ENCODE results near the gene ZC3H7B.

Gene ZC3H7B

GRCh38 chr22:41343717-41344116, 42.4 kb downstream of the ZC3H7B start:
- TF ChIP-seq, protein P1, sequence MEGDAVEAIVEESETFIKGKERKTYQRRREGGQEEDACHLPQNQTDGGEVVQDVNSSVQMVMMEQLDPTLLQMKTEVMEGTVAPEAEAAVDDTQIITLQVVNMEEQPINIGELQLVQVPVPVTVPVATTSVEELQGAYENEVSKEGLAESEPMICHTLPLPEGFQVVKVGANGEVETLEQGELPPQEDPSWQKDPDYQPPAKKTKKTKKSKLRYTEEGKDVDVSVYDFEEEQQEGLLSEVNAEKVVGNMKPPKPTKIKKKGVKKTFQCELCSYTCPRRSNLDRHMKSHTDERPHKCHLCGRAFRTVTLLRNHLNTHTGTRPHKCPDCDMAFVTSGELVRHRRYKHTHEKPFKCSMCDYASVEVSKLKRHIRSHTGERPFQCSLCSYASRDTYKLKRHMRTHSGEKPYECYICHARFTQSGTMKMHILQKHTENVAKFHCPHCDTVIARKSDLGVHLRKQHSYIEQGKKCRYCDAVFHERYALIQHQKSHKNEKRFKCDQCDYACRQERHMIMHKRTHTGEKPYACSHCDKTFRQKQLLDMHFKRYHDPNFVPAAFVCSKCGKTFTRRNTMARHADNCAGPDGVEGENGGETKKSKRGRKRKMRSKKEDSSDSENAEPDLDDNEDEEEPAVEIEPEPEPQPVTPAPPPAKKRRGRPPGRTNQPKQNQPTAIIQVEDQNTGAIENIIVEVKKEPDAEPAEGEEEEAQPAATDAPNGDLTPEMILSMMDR (conservative IDR thresholded peaks at IDR 0.05; ENCODE audit: low read depth, low read length): no peak
- no peak for DNase-seq (ENCODE audit: low read depth)
- H3K4me3 ChIP-seq (ENCODE audit: low read length): no peak overlapping the region

DNA sequence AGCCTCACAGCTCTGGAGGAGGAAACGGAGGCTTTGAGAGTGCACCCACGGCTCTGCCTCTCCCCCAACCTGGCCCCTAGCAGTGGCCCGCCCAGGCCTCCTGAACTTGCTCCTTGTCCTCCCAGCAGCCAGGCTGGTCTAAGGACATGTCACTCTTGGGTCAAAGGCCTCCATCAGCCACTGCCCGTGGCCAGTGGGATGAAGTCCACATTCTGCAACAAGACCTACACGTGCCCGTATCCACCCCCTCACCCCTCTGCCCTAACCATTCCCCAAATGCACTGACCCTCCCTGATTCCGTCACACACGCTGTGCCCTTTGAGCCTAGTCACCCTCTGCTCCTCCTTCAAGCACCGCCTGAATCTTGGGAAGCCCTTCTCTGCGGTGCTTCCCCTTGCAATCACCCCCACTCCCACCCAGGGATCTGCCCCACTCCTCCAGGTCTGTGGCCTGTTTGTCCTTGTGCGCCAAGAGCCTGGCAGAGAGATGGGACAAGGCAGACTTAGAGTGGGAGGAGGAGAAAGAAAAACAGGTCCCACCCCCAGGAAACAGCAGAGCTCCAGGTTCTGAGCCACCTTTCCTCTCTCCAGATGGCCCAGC, 43.0 kb downstream of the ZC3H7B start:
- TF ChIP-seq, protein P1 (conservative IDR thresholded peaks at IDR 0.05; ENCODE audit: low read depth, low read length): no peak
- H3K4me3 ChIP-seq (ENCODE audit: low read length): no peak overlapping the region
- DNase-seq (ENCODE audit: low read depth): no peak

DNA sequence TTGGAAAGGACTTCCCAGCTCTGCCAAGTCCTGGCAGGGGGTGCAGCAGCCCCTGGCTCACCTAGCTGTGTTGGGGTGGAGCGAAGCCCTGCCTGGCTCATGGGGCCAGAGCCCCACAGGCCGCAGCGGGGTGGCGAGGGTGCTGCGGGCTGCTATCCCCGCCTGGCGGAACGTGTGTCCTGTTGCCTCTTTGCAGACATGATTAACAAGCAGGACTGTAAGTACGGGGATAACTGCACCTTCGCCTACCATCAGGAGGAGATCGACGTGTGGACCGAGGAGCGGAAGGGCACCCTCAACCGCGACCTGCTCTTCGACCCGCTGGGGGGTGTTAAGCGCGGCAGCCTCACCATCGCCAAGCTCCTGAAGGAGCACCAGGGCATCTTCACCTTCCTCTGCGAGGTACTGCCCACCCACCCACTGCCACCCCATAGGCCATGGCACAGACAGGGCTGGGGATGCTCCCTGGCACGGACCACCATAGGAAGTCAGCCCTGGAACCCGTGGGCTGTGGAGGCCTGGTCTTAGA, 44.5 kb downstream of the ZC3H7B start:
- no peak for DNase-seq (ENCODE audit: low read depth)
- TF ChIP-seq, protein P1 (conservative IDR thresholded peaks at IDR 0.05; ENCODE audit: low read depth, low read length): no peak
- no peak overlapping the region for H3K4me3 ChIP-seq (ENCODE audit: low read length)

DNA sequence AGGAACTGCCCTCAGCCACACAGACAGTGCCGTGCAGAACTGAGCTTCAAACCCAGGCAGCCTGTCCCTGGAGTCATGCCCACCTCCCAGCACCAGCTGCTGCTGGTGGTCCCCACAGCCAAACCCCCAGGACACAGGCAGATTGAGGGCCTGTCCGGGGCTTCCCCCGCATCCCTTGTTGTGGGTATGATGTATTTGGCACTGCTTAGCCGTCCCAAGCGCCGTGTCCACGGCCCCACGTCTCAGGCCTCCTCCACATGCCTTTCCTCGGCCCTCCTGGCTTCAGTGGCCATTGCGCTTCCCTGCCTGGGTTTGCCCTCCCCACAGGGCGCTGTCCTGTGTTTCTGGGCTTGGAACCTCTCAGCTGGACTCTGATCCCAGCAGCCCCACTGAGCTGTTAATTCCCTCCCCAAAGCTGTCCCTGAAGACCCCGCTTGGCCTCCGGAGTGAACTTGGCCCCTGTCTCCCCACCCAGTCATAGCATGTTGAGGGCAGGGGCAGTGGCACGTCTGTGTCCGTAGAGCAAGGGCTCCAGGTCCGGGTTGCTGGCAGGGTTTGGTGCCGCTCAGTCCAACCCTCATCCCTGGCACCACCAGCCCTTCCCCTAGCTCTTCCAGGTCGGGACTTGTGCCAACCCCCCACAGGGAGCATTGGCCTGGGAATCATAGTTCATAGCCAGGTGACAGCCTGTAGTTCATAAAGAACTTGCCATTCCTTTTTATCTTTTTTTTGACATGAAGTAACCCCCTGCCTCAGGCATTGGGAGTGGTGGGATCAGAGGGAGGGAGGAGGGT, 45.9 kb downstream of the ZC3H7B start:
- TF ChIP-seq, protein P1 (conservative IDR thresholded peaks at IDR 0.05; ENCODE audit: low read depth, low read length): no peak
- H3K4me3 ChIP-seq (ENCODE audit: low read length): no peak overlapping the region
- no peak for DNase-seq (ENCODE audit: low read depth)

GRCh38 chr22:41348964-41349484, 47.7 kb downstream of the ZC3H7B start:
- TF ChIP-seq, protein P1 (conservative IDR thresholded peaks at IDR 0.05; ENCODE audit: low read depth, low read length): no peak
- no peak overlapping the region for H3K4me3 ChIP-seq (ENCODE audit: low read length)
- DNase-seq (ENCODE audit: low read depth): no peak

DNA sequence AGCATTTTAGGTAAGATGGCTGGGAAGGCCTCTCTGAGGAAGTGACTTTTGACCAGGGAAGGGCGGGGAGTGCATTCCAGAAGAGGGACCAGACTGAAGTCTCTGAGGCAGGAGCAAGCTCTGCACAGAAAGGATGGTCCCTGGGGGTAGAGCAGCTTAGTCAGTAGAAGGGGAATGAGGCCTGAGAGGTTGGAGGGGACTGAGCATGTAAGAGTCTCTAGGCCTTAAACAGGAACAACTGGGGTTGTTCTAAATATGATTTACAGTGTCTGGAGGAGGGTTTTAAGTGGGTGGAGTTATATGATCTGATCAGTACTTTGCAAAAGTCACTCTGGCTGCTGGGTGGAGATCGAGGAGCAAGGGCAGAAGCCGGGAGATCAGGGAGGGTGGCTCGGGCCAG, 48.8 kb downstream of the ZC3H7B start:
- TF ChIP-seq, protein P1 (conservative IDR thresholded peaks at IDR 0.05; ENCODE audit: low read depth, low read length): no peak
- DNase-seq (ENCODE audit: low read depth): no peak
- no peak overlapping the region for H3K4me3 ChIP-seq (ENCODE audit: low read length)

Data from retinal pigment epithelial cell (primary cell).